DND-41 (cell line): ENCODE measurements around the gene EFNA2.

ENCODE experiments used
- ATAC-seq: fragments of 200-7000 bp; cut with Tn5 transposase; 3 replicates; pipeline ENCODE4 v1.9.1; 2021; ENCODE audit warnings: low read depth; ENCODE audit not compliant: insufficient read depth
- DNase-seq: peaks from one replicate; pipeline ENCODE4 v3.0.0-alpha.2; 2020
- H2AFZ ChIP-seq: 2 replicates; pipeline ENCODE4 v1.6.0; 2012; ENCODE audit warnings: low read depth, low read length
- H3K27ac ChIP-seq: 2 replicates; pipeline ENCODE4 v1.5.1; 2012; ENCODE audit warnings: low read length, inconsistent platforms
- H3K27me3 ChIP-seq: fragments of 200-600 bp; sonication (generic); 2 replicates; pipeline ENCODE4 v1.6.0; 2012; ENCODE audit warnings: low read length, mild to moderate bottlenecking, inconsistent platforms; ENCODE audit not compliant: insufficient read depth, poor library complexity
- H3K36me3 ChIP-seq: 2 replicates; pipeline ENCODE4 v1.5.1; 2012; ENCODE audit warnings: low read length, inconsistent platforms; ENCODE audit not compliant: insufficient read depth
- H3K4me1 ChIP-seq: 2 replicates; pipeline ENCODE4 v1.5.1; 2012; ENCODE audit warnings: mild to moderate bottlenecking, low read length; ENCODE audit not compliant: insufficient read depth
- H3K4me2 ChIP-seq: 2 replicates; pipeline ENCODE4 v1.6.0; 2012; ENCODE audit warnings: mild to moderate bottlenecking, moderate library complexity, low read length, inconsistent platforms; ENCODE audit not compliant: insufficient read depth
- H3K4me3 ChIP-seq, 2 experiments: fragments of 200-600 bp in 1 of 2; shearing (Covaris generic) in 1 of 2; 2 replicates each; pipeline ENCODE4 v1.5.1; 2012 to 2016; ENCODE audit warnings: inconsistent platforms in 2 of 2, low read length in 2 of 2, mild to moderate bottlenecking in 2 of 2, low read depth in 1 of 2, moderate library complexity in 1 of 2
- H3K79me2 ChIP-seq: 2 replicates; pipeline ENCODE4 v1.6.0; 2012; ENCODE audit warnings: low read length, inconsistent platforms; ENCODE audit not compliant: insufficient read depth
- H3K9ac ChIP-seq: 2 replicates; pipeline ENCODE4 v1.6.0; 2012; ENCODE audit warnings: low read depth, mild to moderate bottlenecking, inconsistent platforms, low read length, moderate library complexity
- H3K9me3 ChIP-seq: 2 replicates; pipeline ENCODE4 v1.5.1; 2012; ENCODE audit warnings: low read length, moderate library complexity, mild to moderate bottlenecking, inconsistent platforms; ENCODE audit not compliant: insufficient read depth, severe bottlenecking
- H4K20me1 ChIP-seq: 2 replicates; pipeline ENCODE4 v1.6.0; 2012; ENCODE audit warnings: low read length; ENCODE audit not compliant: insufficient read depth
- EZH2 ChIP-seq: IDR thresholded peaks from 3 replicates; pipeline ENCODE4 v1.6.1; 2012; ENCODE audit warnings: borderline replicate concordance, low read depth, mild to moderate bottlenecking, moderate library complexity, low read length, inconsistent platforms; ENCODE audit not compliant: severe bottlenecking
- TF ChIP-seq, protein P1 (sequence below): IDR thresholded peaks from 2 replicates; pipeline ENCODE4 v1.5.1; 2012; ENCODE audit warnings: borderline replicate concordance, low read length, moderate library complexity, mild to moderate bottlenecking; ENCODE audit not compliant: poor library complexity, severe bottlenecking; ENCODE audit errors: extremely low read depth

The EFNA2 gene

DNA sequence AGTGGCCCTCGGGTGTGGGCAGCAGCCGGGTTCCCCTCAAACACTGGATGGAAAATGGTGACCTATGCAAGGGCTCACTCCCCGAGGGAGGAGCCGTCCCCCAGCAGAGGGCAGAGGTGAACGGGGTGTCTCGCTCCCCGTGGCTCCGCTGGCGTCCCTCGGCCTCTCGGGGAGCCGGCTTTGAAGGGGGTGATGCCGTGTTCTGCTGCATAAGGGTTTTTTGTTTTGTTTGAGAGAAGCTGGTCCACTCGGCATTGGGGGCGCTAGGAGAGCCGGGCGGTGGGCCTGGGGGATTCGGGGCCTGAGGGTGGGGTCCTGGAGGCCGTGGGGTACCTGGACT, 4.0 kb downstream of the EFNA2 start:
- Histone ChIP-seq H3K36me3 (no peaks in the 10 kb centered on the region), H3K27me3 (no peaks in the 10 kb centered on the region), H3K9ac (no peak overlapping the region), H2AFZ (no peak overlapping the region), H4K20me1 (peaks cover 3% of the 10 kb centered on the region; the same call in 1 of the 2 replicates), H3K79me2 (no peaks in the 10 kb centered on the region), H3K4me2 (no peak overlapping the region), H3K9me3 (no peaks in the 10 kb centered on the region), H3K4me3 (no peak overlapping the region), H3K4me1 (no peaks in the 10 kb centered on the region), H3K27ac (no peak overlapping the region)
- TF ChIP-seq, protein P1, sequence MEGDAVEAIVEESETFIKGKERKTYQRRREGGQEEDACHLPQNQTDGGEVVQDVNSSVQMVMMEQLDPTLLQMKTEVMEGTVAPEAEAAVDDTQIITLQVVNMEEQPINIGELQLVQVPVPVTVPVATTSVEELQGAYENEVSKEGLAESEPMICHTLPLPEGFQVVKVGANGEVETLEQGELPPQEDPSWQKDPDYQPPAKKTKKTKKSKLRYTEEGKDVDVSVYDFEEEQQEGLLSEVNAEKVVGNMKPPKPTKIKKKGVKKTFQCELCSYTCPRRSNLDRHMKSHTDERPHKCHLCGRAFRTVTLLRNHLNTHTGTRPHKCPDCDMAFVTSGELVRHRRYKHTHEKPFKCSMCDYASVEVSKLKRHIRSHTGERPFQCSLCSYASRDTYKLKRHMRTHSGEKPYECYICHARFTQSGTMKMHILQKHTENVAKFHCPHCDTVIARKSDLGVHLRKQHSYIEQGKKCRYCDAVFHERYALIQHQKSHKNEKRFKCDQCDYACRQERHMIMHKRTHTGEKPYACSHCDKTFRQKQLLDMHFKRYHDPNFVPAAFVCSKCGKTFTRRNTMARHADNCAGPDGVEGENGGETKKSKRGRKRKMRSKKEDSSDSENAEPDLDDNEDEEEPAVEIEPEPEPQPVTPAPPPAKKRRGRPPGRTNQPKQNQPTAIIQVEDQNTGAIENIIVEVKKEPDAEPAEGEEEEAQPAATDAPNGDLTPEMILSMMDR = no peak
- no peak for TF ChIP-seq EZH2
- no peak for DNase-seq
- no peak for ATAC-seq

DNA sequence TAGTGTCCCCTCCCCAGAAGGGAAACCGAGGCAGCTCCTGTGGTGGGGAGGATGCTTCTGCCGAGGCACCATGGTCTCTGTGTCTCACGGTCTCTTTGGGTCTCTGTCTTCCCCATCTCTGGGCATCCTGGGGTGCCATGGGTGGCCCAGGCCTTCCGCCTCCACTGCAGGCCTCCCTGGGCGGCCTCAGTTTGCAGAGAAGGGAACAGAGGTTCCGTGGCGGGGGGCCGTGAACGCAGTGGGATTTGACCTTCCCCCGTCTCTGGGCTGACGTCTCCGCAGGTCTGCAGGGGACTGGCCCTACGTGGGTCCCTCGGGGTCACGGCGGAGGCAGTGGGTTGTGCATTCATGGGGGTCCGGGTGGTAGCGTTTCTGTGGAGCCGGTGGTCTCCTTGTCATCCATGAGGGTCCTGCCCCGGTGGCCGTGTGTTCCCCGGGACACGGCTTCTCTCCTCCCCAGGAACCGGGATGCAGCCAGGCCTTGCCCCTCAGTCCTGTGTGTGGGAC, 4.6 kb downstream of the EFNA2 start:
- Histone ChIP-seq H3K79me2 (no peaks in the 10 kb centered on the region), H2AFZ (no peak overlapping the region), H3K4me2 (no peak overlapping the region), H3K27ac (no peak overlapping the region), H3K4me1 (no peaks in the 10 kb centered on the region), H3K36me3 (no peaks in the 10 kb centered on the region), H3K27me3 (no peaks in the 10 kb centered on the region), H3K9ac (no peak overlapping the region), H3K4me3 (no peak overlapping the region), H3K9me3 (no peaks in the 10 kb centered on the region), H4K20me1 (peaks cover 3% of the 10 kb centered on the region; the same call in 1 of the 2 replicates)
- DNase-seq = no peak
- ATAC-seq = no peak
- TF ChIP-seq, protein P1 = no peak
- no peak for TF ChIP-seq EZH2

DNA sequence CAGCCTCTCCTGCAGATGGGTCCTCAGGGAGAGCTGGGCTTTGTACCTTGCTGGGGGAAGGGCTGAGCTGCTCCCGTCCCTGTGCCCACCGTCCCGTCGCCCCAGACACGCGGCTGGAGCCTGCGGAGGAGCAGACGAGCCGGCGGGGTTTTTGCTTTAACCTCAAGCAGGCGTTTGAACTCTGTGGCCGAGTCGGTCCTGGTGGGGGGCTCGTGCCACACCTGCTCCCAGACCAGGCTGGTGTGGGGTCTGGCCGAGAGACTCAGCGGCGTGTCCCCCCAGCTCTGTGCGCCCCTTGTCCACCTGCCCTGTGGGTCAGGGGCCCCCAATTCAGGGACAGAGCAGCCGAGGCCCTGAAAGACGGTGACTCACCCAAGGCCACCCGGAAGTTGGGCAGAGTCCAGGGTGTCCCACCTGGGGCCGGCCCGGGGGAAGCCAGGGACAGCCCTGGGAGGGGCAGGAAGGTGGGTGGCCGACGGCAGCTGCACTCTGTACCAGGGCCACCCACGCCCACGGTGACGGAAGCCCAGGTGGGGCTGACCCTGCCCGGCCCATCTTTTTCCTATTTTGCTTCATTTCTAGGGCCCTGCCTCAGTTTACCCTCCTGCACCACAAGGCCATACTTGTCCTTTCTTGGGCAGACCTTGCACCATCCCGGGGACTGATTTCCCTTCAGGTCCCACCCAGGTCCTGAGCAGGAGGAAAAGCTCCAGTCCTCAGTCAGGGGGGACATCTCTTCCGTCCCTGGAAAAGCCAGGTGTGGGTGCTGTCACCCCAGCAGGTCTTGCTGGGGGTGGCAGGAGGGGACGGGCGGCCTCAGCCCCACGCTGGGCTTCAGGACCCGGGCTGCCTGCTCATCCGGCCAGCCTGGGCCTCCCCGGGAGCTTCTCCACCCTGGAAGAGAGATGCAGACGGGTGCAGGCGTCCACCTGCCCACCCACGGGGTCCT, 5.3 kb downstream of the EFNA2 start:
- ATAC-seq = no peak
- Histone ChIP-seq H3K9ac (no peak overlapping the region), H3K4me1 (no peaks in the 10 kb centered on the region), H3K4me2 (no peak overlapping the region), H3K36me3 (no peaks in the 10 kb centered on the region), H3K27me3 (no peaks in the 10 kb centered on the region), H3K9me3 (no peaks in the 10 kb centered on the region), H3K79me2 (no peaks in the 10 kb centered on the region), H3K27ac (no peak overlapping the region), H2AFZ (no peak overlapping the region), H4K20me1 (peaks cover 3% of the 10 kb centered on the region; the same call in 1 of the 2 replicates), H3K4me3 (no peak overlapping the region)
- TF ChIP-seq, protein P1 = no peak
- no peak for TF ChIP-seq EZH2
- DNase-seq = no peak
